Measurements from ENCODE around the gene DELE1. TPM values are rescaled to one million over a fixed set of nuclear protein-coding genes. Genes with fewer than 3 reads are reported as not detected.

DELE1 gene, protein sequence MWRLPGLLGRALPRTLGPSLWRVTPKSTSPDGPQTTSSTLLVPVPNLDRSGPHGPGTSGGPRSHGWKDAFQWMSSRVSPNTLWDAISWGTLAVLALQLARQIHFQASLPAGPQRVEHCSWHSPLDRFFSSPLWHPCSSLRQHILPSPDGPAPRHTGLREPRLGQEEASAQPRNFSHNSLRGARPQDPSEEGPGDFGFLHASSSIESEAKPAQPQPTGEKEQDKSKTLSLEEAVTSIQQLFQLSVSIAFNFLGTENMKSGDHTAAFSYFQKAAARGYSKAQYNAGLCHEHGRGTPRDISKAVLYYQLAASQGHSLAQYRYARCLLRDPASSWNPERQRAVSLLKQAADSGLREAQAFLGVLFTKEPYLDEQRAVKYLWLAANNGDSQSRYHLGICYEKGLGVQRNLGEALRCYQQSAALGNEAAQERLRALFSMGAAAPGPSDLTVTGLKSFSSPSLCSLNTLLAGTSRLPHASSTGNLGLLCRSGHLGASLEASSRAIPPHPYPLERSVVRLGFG
- 36.6 and 50.6 TPM in 2 replicates for total RNA-seq

DNA sequence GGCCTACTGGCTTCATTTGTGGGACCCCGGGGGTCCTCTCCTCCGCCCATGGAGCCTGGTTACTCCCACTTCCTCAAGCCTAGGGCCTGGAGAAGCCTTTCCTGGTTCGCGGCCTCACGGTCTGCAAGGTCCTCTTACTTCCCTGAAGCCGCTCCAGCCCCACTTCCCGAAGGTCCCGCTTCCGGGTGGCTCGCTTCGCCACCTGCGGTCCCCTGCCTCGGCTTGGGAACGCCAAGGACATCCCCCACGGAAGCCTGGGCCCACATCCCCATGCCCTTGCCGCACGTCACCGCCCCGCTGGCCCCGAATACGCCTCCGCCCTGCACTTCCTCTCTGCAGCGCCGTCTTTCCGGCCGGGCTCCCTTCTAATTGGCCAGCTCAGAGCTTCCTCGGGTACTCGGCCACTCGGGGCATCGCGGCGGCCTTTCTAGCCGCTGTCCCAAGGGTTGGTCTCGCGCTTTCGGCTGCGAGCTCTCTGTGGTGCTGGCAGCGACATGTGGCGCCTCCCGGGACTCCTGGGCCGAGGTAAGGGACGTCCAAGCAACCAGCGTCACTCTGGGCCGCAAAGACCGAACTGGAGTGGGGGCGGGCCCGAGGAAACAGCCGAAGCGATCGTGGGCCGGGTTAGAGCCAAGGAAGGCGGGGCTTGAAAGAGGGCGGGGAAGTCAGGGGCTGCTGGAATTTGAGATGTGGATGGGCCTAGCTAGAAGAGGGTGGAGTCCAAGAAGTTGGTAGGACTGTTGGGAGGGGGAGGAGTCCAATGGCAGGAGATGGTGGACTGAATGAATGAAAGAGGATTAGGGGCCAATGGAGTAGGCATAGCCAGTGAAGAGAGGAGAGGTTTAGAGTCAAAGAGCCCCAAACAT is at the start of gene DELE1:
Gene DELE1, plus strand, starts transcription at position 424 of the 866 bp plus-strand sequence. Its CDS starts 71 bp downstream, at position 495.
- peak; percentile 45 for DNase-seq (ENCODE audit: low read depth)
- peak within 1 kb of the TSS; percentile 94 for H3K4me3 ChIP-seq (ENCODE audit: low read depth, low read length)
- TF ChIP-seq, protein P1, sequence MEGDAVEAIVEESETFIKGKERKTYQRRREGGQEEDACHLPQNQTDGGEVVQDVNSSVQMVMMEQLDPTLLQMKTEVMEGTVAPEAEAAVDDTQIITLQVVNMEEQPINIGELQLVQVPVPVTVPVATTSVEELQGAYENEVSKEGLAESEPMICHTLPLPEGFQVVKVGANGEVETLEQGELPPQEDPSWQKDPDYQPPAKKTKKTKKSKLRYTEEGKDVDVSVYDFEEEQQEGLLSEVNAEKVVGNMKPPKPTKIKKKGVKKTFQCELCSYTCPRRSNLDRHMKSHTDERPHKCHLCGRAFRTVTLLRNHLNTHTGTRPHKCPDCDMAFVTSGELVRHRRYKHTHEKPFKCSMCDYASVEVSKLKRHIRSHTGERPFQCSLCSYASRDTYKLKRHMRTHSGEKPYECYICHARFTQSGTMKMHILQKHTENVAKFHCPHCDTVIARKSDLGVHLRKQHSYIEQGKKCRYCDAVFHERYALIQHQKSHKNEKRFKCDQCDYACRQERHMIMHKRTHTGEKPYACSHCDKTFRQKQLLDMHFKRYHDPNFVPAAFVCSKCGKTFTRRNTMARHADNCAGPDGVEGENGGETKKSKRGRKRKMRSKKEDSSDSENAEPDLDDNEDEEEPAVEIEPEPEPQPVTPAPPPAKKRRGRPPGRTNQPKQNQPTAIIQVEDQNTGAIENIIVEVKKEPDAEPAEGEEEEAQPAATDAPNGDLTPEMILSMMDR (conservative IDR thresholded peaks at IDR 0.05; ENCODE audit: low read depth, low read length) = no peak

DNA sequence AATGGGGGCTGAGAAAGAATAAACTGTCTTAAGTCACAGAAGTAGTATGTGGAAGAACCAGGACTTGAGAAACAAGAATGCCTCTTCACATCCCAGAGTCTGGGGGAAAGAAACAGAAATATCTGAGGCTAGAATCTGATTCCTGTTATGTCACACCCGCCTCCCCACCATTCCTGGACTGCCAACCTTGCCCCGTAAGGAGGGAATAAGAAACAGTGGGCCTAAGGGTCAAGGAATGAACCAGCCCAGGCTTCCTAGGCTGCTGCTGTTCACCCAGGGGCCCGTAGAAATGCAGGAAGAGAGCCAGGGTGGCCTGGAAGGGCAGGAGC is 49.8 kb upstream of the DELE1 start:
- DNase-seq (ENCODE audit: low read depth) = no peak
- H3K4me3 ChIP-seq (ENCODE audit: low read depth, low read length) = no peak overlapping the region
- TF ChIP-seq, protein P1 (conservative IDR thresholded peaks at IDR 0.05; ENCODE audit: low read depth, low read length) = no peak

DNA sequence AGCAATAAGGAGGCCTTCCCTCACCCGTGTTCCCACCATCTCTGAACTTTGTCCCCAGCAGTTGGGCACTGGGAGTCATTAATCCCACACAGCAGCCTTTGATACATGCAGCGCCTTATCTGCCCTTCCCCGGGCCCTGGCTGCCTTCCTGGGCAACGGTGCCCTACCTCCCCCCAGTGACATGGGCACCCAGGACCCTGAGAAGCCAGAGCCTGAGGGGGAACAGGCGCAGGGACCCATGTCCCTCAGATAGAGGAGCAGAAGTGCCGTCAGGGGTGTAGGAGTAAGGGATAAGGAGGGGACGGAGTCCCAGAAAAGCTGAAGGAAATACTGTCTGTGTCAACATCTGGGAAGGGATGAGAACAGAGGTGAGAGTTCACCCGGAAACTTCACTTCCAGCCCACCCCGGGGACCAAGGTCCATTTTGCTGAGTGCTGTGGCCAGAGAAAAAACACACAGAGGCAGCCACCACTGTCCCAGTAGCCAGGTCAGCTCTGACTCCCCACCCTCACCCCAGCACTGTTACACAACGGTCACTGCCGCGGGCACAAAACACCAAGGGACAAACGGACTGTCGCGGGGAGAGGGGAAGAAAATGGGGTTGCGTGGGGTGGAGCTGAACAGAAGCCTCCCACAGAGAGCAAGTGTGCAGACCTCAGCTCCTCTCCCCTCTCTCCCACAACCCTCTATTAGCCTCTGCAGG is 49.3 kb upstream of the DELE1 start:
- TF ChIP-seq, protein P1 (conservative IDR thresholded peaks at IDR 0.05; ENCODE audit: low read depth, low read length) = no peak
- DNase-seq (ENCODE audit: low read depth) = no peak
- H3K4me3 ChIP-seq (ENCODE audit: low read depth, low read length) = no peak overlapping the region

DNA sequence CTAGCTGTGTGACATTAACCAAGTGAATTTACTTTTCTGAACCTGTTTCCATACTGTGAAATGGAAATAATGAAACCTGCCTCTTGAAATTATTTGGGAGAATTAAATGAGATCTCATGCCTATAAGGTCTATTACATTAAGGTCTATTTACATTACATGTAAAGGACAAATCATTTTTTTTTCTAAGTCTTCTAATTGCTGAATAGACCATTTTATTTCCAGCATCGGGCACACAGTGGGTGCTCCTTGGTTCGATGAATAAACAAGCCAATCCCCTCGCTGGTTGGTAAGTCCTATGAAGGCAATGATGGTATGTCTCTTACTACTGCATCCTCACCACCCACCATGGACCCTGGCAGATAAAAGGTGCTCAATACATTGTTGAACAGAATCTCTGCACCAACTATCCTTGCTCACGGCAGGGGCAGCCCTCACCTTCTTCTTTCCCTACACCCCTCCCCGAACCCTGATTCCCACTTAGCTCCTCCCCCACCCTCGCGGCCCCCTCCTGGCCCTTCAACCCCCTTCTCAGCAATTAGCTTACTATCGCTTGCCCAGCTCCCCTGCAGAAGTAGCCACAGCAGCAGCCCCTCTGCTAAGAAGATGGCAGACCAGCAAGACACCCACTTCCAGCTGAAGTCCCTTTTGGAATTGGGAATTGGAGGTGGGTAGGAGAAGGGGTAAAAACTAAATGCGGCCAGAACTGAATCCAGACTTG is 48.5 kb upstream of the DELE1 start:
- DNase-seq (ENCODE audit: low read depth) = no peak
- H3K4me3 ChIP-seq (ENCODE audit: low read depth, low read length) = peak overlapping the region; percentile 57
- TF ChIP-seq, protein P1 (conservative IDR thresholded peaks at IDR 0.05; ENCODE audit: low read depth, low read length) = no peak

DNA sequence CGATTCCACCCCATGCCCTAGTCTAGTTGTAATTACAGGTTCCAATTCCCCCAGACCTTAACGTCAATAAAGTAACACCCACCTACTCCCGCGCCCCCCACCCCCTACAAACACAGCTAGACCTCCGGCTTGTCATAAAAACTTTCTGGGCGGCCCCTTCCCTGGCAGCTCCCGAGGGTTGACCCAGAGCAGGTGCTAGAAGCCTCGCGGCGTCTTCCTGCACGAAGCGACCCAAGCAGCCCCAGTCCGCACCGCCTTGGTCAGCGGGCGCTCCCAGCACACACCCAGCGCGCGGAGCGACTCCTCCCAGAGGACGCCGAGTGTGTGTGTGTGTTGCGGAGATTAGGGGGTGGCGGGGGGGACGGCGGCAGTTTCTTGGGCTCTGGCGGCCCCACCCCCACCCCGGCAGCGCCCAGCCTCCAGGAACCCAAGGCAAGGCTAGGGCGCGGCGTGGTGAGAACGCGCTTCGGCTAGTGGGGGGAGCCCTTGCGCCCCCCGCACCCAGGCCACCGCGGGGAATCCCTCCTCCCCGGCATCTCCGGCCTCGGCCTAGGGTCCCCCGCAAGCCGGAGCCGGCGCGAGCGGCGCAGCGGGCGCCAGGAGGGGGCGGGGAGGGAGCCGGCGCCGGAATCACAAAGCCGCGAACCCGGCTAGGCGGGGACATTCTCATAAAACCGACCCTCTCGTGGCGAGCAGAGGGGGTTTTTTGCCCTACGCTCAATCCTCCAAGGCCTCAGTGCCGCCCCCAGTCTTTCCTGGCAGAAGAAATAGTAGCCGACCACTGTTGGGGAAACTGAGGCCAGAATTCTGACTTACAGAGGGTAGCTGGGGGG is 47.7 kb upstream of the DELE1 start:
- peak overlapping the region; percentile 57 for H3K4me3 ChIP-seq (ENCODE audit: low read depth, low read length)
- no peak for DNase-seq (ENCODE audit: low read depth)
- TF ChIP-seq, protein P1 (conservative IDR thresholded peaks at IDR 0.05; ENCODE audit: low read depth, low read length) = no peak

All from epithelial cell of proximal tubule (primary cell).